ENCODE data around the gene AKR1B1.

The AKR1B1 gene

DNA sequence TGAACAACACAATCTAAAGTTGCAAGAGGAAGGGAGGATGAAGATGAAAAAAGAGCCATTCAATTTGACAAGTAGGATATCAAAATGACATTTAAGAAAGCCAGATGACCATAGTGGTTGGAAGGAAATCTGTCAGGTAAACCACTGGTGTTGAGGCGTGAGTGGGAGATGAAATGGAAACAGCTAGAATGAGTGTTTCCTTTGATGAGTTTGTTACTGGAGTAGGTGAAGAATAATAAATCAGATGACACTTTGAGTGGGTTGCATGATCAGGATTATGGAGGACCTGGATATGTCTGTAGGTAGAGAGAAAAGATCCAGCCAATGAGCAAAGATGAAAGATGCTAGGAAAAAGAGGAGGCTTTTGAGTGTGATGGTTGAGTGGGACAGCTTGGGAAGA lies 33.1 kb downstream of the AKR1B1 start:
- Histone ChIP-seq H3K27me3 (replicated peaks) (no peaks in the 10 kb centered on the region), H3K4me3 (ENCODE audit: low read depth, low read length) (no peak overlapping the region), H3K36me3 (replicated peaks) (no peaks in the 10 kb centered on the region), H3K27ac (no peak overlapping the region)
- TF ChIP-seq, protein P1, sequence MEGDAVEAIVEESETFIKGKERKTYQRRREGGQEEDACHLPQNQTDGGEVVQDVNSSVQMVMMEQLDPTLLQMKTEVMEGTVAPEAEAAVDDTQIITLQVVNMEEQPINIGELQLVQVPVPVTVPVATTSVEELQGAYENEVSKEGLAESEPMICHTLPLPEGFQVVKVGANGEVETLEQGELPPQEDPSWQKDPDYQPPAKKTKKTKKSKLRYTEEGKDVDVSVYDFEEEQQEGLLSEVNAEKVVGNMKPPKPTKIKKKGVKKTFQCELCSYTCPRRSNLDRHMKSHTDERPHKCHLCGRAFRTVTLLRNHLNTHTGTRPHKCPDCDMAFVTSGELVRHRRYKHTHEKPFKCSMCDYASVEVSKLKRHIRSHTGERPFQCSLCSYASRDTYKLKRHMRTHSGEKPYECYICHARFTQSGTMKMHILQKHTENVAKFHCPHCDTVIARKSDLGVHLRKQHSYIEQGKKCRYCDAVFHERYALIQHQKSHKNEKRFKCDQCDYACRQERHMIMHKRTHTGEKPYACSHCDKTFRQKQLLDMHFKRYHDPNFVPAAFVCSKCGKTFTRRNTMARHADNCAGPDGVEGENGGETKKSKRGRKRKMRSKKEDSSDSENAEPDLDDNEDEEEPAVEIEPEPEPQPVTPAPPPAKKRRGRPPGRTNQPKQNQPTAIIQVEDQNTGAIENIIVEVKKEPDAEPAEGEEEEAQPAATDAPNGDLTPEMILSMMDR (IDR thresholded peaks at IDR 0.05; ENCODE audit: low read depth, low read length, missing control alignments), result no peak
- DNase-seq, result no peak
- in situ Hi-C loops (cut with HindIII; ENCODE audit: low pct_ligation_motif_present, low sequenced_read_pairs), result no loop called here

DNA sequence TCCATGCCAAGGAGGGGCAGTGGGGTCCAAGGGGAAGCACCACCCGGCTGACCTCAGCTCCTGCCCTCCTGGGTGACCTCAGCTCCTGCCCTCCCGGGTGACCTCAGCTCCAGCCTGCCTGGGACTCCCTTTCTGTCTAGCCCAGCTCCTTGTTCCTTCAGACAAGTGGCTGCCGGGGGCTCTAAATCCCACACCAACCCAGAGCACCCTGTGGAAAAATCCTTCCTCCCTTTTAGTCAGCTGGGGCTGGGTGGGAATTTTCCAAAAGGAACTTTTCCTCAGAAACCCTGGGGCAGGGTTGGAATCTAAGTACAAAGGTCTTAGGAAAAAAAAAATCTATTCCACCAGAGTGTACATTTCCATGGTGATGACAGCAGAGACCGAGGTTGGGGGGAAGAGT lies 36.3 kb downstream of the AKR1B1 start:
- in situ Hi-C loops (cut with HindIII; ENCODE audit: low pct_ligation_motif_present, low sequenced_read_pairs), result no loop called here
- Histone ChIP-seq H3K36me3 (replicated peaks) (no peaks in the 10 kb centered on the region), H3K4me3 (ENCODE audit: low read depth, low read length) (no peak overlapping the region), H3K27me3 (replicated peaks) (no peaks in the 10 kb centered on the region), H3K27ac (no peak overlapping the region)
- no peak for DNase-seq
- TF ChIP-seq, protein P1 (IDR thresholded peaks at IDR 0.05; ENCODE audit: low read depth, low read length, missing control alignments), result no peak

DNA sequence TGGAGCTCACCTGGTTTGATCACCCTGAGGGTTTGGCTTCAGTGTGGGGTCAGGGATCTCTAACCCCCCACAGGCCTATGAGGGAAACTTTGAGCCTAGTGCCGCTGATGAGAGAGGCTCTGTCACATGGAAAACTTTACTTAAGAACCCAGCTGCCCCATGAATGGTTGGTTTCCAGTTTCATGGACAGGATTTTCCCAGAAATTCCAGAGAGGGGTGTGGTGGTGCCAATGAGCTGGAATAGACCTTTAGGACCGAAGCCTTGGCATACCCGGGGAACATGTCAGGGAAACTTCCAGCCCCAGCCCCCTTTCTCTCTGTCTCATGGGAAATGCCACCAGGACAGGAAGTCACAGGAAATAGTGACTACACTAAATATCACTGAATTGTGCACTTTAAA lies 36.9 kb downstream of the AKR1B1 start:
- Histone ChIP-seq H3K4me3 (ENCODE audit: low read depth, low read length) (no peak overlapping the region), H3K36me3 (replicated peaks) (no peaks in the 10 kb centered on the region), H3K27ac (no peak overlapping the region), H3K27me3 (replicated peaks) (no peaks in the 10 kb centered on the region)
- DNase-seq, result no peak
- in situ Hi-C loops (cut with HindIII; ENCODE audit: low pct_ligation_motif_present, low sequenced_read_pairs), result no loop called here
- TF ChIP-seq, protein P1 (IDR thresholded peaks at IDR 0.05; ENCODE audit: low read depth, low read length, missing control alignments), result no peak

DNA sequence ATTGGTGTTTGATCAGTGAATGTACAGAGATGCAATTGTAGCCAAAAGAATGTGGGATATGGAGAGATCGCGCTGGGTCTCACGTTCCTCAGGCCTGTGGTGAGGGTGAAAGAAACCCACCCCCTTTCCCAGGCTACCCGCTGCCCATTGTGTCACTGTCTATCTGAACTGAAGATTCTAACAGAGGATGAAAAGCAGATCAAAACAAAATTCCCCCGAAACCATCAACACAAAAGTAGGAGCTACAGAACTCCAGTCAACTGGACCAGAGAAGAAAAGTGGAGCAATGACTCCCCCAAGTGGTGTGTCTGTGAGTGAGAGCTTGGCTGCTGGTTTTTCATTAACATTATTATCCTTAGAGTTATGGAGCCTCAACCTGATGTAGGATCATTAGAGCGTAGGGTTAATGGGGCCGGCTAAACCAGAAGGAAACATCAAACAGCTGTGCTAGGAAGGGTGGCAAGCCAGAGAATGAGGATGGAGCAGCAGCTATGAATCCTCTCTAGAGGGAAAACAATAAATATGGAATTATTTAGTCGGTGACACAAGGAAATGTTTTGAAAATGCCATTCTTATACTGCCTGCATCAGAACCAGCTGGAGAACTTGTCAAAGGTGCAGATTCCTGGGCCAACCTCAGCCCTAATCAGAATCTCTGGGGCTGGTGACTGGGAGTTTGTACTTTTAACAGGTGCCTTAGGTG lies 38.3 kb downstream of the AKR1B1 start:
- TF ChIP-seq, protein P1 (IDR thresholded peaks at IDR 0.05; ENCODE audit: low read depth, low read length, missing control alignments), result peak; percentile 82
- Histone ChIP-seq H3K36me3 (replicated peaks) (no peaks in the 10 kb centered on the region), H3K27me3 (replicated peaks) (no peaks in the 10 kb centered on the region), H3K4me3 (ENCODE audit: low read depth, low read length) (peak overlapping the region; percentile 29), H3K27ac (no peak overlapping the region)
- in situ Hi-C loops (cut with HindIII; ENCODE audit: low pct_ligation_motif_present, low sequenced_read_pairs), result no loop called here
- peak; percentile 61 for DNase-seq

DNA sequence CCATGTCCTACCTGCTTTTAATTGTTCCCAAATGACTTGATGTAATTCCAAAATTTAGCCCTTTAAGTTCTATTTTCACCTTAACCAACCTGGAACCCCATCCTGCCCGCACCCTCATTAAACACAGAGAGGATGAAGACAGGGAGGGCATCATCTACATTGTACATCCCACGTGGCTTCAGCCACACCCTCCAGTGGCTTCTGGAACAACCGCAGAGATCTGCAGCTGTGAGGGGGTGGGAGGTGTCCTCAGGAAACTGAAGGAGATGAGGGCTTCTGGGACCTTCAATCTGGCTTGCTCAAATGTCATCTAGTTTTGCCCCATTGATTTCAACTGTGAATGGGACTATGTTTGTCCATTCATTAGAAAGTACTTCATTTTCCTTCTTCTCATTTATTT lies 39.0 kb downstream of the AKR1B1 start:
- TF ChIP-seq, protein P1 (IDR thresholded peaks at IDR 0.05; ENCODE audit: low read depth, low read length, missing control alignments), result no peak
- no peak overlapping the region for H3K27ac ChIP-seq
- in situ Hi-C loops (cut with HindIII; ENCODE audit: low pct_ligation_motif_present, low sequenced_read_pairs), result no loop called here
- H3K36me3 ChIP-seq (replicated peaks), result no peaks in the 10 kb centered on the region
- H3K4me3 ChIP-seq (ENCODE audit: low read depth, low read length), result no peak overlapping the region
- no peak for DNase-seq
- H3K27me3 ChIP-seq (replicated peaks), result no peaks in the 10 kb centered on the region

DNA sequence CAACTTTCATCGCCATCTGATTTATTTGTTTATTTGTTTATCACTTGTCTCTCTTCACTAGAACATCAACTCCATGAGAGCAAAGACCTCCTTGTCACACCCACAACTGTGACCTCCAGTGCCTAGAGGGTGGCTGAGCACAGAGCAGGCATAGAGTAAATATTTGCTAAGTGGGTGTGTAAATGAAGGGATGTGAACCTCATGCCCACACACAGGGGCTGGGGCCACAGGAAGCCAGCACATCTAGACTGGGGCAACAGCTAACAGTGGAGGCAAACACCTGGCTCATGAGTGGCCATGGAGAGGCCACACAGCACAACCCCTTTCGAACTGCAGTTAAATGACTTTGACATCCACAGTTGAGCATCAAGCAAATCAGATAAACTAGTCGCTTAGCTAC lies 39.8 kb downstream of the AKR1B1 start:
- Histone ChIP-seq H3K27me3 (replicated peaks) (no peaks in the 10 kb centered on the region), H3K4me3 (ENCODE audit: low read depth, low read length) (no peak overlapping the region), H3K27ac (no peak overlapping the region), H3K36me3 (replicated peaks) (no peaks in the 10 kb centered on the region)
- no peak for DNase-seq
- TF ChIP-seq, protein P1 (IDR thresholded peaks at IDR 0.05; ENCODE audit: low read depth, low read length, missing control alignments), result no peak
- in situ Hi-C loops (cut with HindIII; ENCODE audit: low pct_ligation_motif_present, low sequenced_read_pairs), result no loop called here

All from brain microvascular endothelial cell (primary cell).